ENCODE results near the gene FMNL2.

The FMNL2 gene

GRCh38 chr2:152611458-152612231, 276.7 kb downstream of the FMNL2 start:
- Histone ChIP-seq H3K27ac (peak overlapping the region in 1 of 2 donors; percentile 80), H3K4me3 (no peak overlapping the region)
- no peak for DNase-seq (ENCODE audit: low spot score)
- no peak for TF ChIP-seq CTCF (IDR thresholded peaks at IDR 0.05)

DNA sequence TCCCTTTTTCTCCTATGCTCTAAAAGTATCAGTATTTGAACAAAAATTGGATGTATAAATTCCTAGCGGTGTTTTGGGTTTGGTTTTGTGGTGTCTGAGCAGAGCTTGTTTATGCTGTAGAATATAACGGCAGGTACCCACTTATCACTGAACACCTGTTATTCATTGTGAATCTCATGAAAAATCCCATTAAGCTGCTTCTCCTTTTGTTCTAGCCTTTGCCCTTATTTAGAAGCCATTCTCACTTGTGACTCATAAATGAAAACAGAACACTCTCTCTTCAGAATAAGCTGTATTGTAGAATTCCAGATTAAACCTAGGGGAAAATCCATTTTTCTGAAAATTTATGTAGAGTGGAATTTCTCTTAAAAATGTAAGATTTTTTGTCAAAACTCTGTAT, 278.3 kb downstream of the FMNL2 start:
- no peak overlapping the region for H3K4me3 ChIP-seq
- DNase-seq (ENCODE audit: low spot score), result no peak
- TF ChIP-seq CTCF (IDR thresholded peaks at IDR 0.05), result no peak
- peak overlapping the region in 1 of 2 donors; percentile 59 for H3K27ac ChIP-seq

DNA sequence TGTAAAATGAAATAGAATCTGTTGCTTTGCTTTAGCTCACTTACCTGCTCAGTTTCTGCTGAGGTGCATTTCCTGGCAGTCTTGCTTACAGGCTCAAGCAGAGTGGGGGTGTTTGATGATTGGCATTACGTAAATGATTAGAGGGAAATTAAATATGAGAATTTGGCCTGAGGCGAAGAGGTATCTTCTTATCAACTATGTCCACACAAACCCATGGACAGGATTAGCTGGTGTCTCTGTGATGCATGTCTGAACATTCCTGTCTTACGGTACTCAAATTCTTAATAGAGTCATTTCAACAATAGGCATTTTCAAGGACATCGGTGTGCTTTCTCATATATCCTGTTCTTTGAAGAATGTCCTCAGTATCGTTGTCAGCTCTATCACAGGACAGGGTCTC, 280.2 kb downstream of the FMNL2 start:
- TF ChIP-seq CTCF (IDR thresholded peaks at IDR 0.05), result no peak
- Histone ChIP-seq H3K27ac (no peak overlapping the region), H3K4me3 (no peak overlapping the region)
- DNase-seq (ENCODE audit: low spot score), result peak; percentile 1

DNA sequence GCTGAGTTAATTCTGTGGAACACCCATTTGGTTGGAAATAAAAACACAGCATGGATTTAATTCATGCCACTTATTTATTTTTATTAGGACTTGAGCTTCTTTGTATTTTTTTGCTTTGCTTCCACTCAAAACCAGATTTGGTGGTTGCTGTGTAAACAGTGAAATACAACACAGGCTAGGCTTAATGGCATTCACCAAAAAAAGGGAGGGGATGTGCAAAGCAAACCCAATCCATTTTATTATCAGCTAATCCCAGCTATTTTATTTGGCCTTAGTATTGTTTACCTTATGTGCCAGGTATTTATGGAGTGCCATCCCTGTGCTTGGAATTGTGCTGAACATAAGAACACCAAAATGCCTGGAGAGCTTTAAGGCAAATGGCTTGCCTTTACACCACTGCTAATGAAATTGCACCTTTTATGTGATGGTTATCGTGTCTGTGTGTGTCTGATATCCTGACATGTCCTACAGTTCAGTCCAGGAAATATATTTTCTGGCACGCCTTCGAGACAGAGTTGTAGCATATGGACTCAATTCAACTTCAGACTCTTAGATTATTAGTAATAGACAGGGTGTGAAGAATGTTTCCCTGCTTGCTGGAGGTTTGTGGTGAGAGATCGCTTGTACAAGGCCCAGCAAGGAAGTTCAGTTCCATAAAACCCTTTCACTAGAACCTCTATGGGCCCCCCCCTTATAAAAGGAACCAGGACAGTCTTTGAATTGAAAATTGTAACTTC, 282.6 kb downstream of the FMNL2 start:
- peak; percentile 3 for DNase-seq (ENCODE audit: low spot score)
- Histone ChIP-seq H3K4me3 (no peak overlapping the region), H3K27ac (no peak overlapping the region)
- no peak for TF ChIP-seq CTCF (IDR thresholded peaks at IDR 0.05)

DNA sequence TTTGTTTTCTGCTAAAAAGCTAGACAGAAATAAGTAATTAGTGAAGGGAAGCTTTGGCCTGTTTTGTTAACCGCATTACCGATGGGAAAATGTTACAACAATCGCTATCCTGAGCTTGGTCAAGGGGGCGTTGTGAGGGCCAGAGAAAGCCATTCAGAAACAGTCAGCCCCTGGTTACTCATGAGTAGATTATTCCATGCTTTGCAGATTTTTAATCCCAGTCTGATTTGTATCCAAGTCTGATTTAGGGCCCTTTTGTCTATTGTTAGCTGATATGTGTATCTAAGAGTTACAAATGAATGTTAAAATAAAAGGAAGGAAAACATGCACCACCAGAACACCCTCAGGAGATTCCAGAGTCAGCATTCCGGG, 283.2 kb downstream of the FMNL2 start:
- H3K4me3 ChIP-seq, result no peak overlapping the region
- no peak for TF ChIP-seq CTCF (IDR thresholded peaks at IDR 0.05)
- no peak overlapping the region for H3K27ac ChIP-seq
- DNase-seq (ENCODE audit: low spot score), result peak; percentile 43

GRCh38 chr2:152620208-152620607, 285.2 kb downstream of the FMNL2 start:
- Histone ChIP-seq H3K4me3 (no peak overlapping the region), H3K27ac (no peak overlapping the region)
- no peak for TF ChIP-seq CTCF (IDR thresholded peaks at IDR 0.05)
- peak; percentile 4 for DNase-seq (ENCODE audit: low spot score)

- peak; percentile 16 for DNase-seq (ENCODE audit: low spot score)
- H3K27ac ChIP-seq, result no peak overlapping the region
- no peak for TF ChIP-seq CTCF (IDR thresholded peaks at IDR 0.05)
- H3K4me3 ChIP-seq, result no peak overlapping the region
These were observed 286.0 kb downstream of the FMNL2 start for GRCh38 chr2:152620985-152621384.
